ENCODE data around the gene C15orf39.

DNA sequence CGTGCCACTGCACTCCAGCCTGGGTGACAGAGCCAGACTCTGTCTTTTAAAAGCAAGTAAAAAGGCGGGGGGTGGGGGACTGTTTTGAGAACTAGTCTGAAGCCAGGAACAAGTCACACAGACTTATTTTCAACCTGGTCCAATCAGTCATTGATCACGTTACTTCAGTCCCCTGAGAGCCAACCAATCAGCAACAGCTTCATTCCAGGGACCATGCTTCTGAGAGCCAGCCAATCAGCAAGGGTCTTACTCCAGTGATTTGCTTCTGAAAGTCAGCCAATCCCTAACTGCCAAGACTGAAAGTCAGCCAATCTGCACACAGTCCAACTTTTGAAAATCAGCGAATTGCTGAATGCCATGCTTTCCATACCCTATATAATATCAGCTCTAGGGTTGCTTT, 48.6 kb upstream of the C15orf39 start:
- TF ChIP-seq CTCF (IDR thresholded peaks at IDR 0.05; ENCODE audit: low read depth, low read length, poor library complexity, severe bottlenecking) (no peak), EZH2phosphoT487 (IDR thresholded peaks at IDR 0.05; ENCODE audit: borderline replicate concordance, low read length) (no peak)

Measured in DOHH2 (cell line).